Sciatic nerve (tissue), 2 donors: ENCODE data around the gene RTKN. TPM values are rescaled to one million over a fixed set of nuclear protein-coding genes. Genes with fewer than 3 reads are reported as not detected.

Experiments
- ATAC-seq: fragments of 200-7000 bp; cut with Tn5 transposase; one replicate; pipeline ENCODE4 v1.9.1; 2020; ENCODE audit warnings: mild to moderate bottlenecking, moderate library complexity
- DNase-seq: peaks from one replicate; pipeline ENCODE4 v3.0.0-alpha.2; 2020; ENCODE audit warnings: low spot score
- intact Hi-C: fragments of 100-400 bp; cut with DNase I; formaldehyde crosslinking; loops from one replicate; pipeline ENCODE4 v1.14.2; 2022
- total RNA-seq: library from RNA; stranded (reverse); fragmentation: NEBNext Ultra II Directional; extraction: Animal tissue kit (Norgen Biotek cat#: 25700); gene quantifications from one replicate; pipeline ENCODE4 v1.2.1, GENCODE V29; 2021
- donor health status: DM: no; HTN: no; CAD: no.
- donor health status: DM: no; HTN: no; CAD: no.

The RTKN gene
- total RNA-seq, 1 donor from 2014 or later, result 76.0 TPM

- intact Hi-C loops, result no loop called here
- DNase-seq (peak; percentile 97), ATAC-seq (peak; percentile 94)
Measured at GRCh38 chr2:74391580-74392448, 49.9 kb downstream of the RTKN start.

GRCh38 chr2:74391209-74391579 is 50.5 kb downstream of the RTKN start:
- intact Hi-C loops, result no loop called here
- DNase-seq (no peak), ATAC-seq (peak; percentile 56)

- ATAC-seq (no peak), DNase-seq (no peak)
- intact Hi-C loops, result no loop called here
Measured at GRCh38 chr2:74390606-74391005, 51.1 kb downstream of the RTKN start.

- no peak for DNase-seq
- intact Hi-C loops, result no loop called here
- no peak for ATAC-seq
Measured at GRCh38 chr2:74387346-74387745, 54.4 kb downstream of the RTKN start.

GRCh38 chr2:74385396-74385795 is 56.3 kb downstream of the RTKN start:
- DNase-seq (no peak), ATAC-seq (peak; percentile 81)
- intact Hi-C loops, result no loop called here

- intact Hi-C loops, result no loop called here
- DNase-seq (no peak), ATAC-seq (no peak)
Measured at GRCh38 chr2:74384051-74384450, 57.7 kb downstream of the RTKN start.

GRCh38 chr2:74383254-74383653 is 58.5 kb downstream of the RTKN start:
- DNase-seq (no peak), ATAC-seq (peak; percentile 81)
- intact Hi-C loops, result no loop called here

- intact Hi-C loops, result no loop called here
- ATAC-seq (no peak), DNase-seq (no peak)
Measured at GRCh38 chr2:74381751-74382150, 60.0 kb downstream of the RTKN start.

- DNase-seq (no peak), ATAC-seq (peak; percentile 85)
- intact Hi-C loops, result no loop called here
Measured at GRCh38 chr2:74379851-74380789, 61.6 kb downstream of the RTKN start, which contains the start of gene DCTN1. TSS of gene DCTN1 (minus strand) at chr2:74380311. CDS start at chr2:74380037, 274 bp downstream.

- no peak for DNase-seq
- intact Hi-C loops, result no loop called here
- no peak for ATAC-seq
Measured at GRCh38 chr2:74378007-74378406, 63.7 kb downstream of the RTKN start.

- intact Hi-C loops, result no loop called here
- ATAC-seq (no peak), DNase-seq (no peak)
Measured at GRCh38 chr2:74375838-74376237, 65.9 kb downstream of the RTKN start.

Other genes with a start within 250 kb of the RTKN start
- gene MTHFD2, start 243.3 kb downstream of the RTKN start, total RNA-seq, result 18.6 TPM
- gene SLC4A5, start 98.5 kb downstream of the RTKN start, total RNA-seq, result 12.6 TPM
- gene DCTN1, start 61.6 kb downstream of the RTKN start, total RNA-seq, result 146 TPM
- 4.4 TPM for gene C2orf81, start 20.3 kb downstream of the RTKN start, total RNA-seq
- gene WDR54, start 20.2 kb downstream of the RTKN start, total RNA-seq, result 14.0 TPM
- gene INO80B, start 13.2 kb upstream of the RTKN start, total RNA-seq, result 38.2 TPM
- 68.6 TPM for gene WBP1, start 16.5 kb upstream of the RTKN start, total RNA-seq
- gene MOGS, start 23.4 kb upstream of the RTKN start, total RNA-seq, result 39.5 TPM
- 54.4 TPM for gene MRPL53, start 30.7 kb upstream of the RTKN start, total RNA-seq
- 25.0 TPM for gene CCDC142, start 41.1 kb upstream of the RTKN start, total RNA-seq
- gene TTC31, start 41.1 kb upstream of the RTKN start, total RNA-seq, result 22.6 TPM
- gene LBX2, start 57.7 kb upstream of the RTKN start, total RNA-seq, result 0.53 TPM
- 13.7 TPM for gene PCGF1, start 65.8 kb upstream of the RTKN start, total RNA-seq
- gene TLX2, start 72.5 kb upstream of the RTKN start, total RNA-seq, result not detected
- gene DQX1, start 84.3 kb upstream of the RTKN start, total RNA-seq, result not detected
- 75.3 TPM for gene AUP1, start 87.8 kb upstream of the RTKN start, total RNA-seq
- 34.5 TPM for gene HTRA2, start 88.0 kb upstream of the RTKN start, total RNA-seq
- 9.2 TPM for gene LOXL3, start 112.0 kb upstream of the RTKN start, total RNA-seq
- gene DOK1, start 112.8 kb upstream of the RTKN start, total RNA-seq, result 17.3 TPM
- 1.1 TPM for gene M1AP, start 206.4 kb upstream of the RTKN start, total RNA-seq
- 11.5 TPM for gene SEMA4F, start 212.3 kb upstream of the RTKN start, total RNA-seq